GM18526 (cell line): Measurements from ENCODE around the gene P2RX1.

Experiments
- POLR2A ChIP-seq: IDR thresholded peaks from 3 replicates; pipeline ENCODE4 v1.6.1; 2011; ENCODE audit not compliant: insufficient read length; ENCODE audit errors: extremely low read depth

P2RX1 gene

GRCh38 chr17:3847165-3847670 is 69.0 kb downstream of the P2RX1 start:
- no peak for TF ChIP-seq POLR2A
